K562 treated with DMSO at 1 percent for 12 hours (cell line): Measurements from ENCODE around the gene OR5W2. TPM values are rescaled to one million over a fixed set of nuclear protein-coding genes. Genes with fewer than 3 reads are reported as not detected.

Experiments used
- total RNA-seq: library from RNA; unstranded; fragments of 300-600 nt; gene quantifications from 2 replicates; pipeline ENCODE4 v1.2.3, GENCODE V29; 2022; ENCODE audit not compliant: insufficient read depth

OR5W2 gene
- not detected in 2 replicates for total RNA-seq

DNA sequence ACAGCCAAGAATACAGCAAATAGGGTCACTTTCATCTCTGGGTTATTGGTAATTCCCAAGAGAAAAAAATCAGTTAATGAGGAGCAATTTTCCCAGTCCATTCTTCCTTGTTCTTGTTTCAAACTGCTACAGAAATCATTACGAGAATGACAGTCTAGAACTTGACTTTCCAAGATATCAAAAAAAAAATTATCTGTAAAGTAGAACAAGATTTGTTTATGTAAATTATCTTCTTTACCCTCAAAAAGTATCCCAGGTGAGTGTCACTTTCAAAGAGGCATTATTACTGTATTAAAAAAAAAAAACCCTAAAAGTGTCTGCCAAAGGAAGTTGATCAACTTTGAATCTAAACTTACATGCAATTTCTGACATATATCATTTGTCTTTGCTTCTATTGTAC, at the start of gene OR5W2:
Gene OR5W2 (minus strand): TSS at position 101 of the 400 bp plus-strand sequence. CDS start 0 bp downstream, at position 101.

DNA sequence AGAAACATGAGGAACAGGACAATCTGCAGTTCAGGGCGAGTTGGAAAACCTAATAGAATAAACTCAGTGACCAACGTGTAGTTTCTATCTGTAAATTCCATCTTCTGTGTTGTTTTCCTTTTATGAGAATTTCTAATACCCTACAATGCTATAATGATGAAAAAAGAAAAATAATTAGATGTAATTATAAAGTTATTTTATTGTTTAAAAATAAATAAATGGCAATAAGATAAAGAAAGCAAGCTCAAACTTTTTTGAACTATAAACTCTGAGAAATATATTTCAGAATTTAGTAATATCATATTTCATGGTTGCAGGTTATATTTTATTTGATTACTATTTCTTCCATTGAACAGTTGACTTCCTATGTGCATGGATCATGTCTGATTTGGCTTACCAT, 21.9 kb upstream of the OR5W2 start, which contains the start of gene OR5I1:
Gene OR5I1 (minus strand): TSS at position 101 of the 400 bp plus-strand sequence. CDS start 0 bp downstream, at position 101.

DNA sequence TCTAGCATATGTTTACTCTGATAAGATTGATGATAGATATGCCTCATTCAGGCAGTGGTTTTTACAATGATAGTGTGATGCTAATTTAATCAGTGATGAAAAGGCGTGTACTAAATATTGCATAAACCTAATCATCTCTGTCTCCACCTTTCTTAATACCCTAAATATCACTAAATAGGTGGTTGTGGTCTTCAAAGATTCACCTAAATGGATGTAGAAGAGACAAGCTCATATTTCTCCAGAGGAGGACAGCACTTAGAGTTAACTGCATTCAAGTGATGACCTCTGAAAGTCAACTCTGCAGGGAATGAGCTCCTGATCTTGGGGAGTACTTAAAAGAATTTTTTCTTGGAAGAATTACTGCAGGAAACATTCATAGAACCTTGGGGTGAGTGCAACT, 31.4 kb downstream of the OR5W2 start, which contains the start of gene TRIM51:
Gene TRIM51 (plus strand): TSS at position 301 of the 400 bp plus-strand sequence. CDS start 2,132 bp downstream, outside the sequence.

Other genes with a start within 250 kb of the OR5W2 start
- not detected in 2 replicates for gene OR5D13, start 141.1 kb downstream of the OR5W2 start, total RNA-seq
- not detected in 2 replicates for gene OR5D14, start 119.0 kb downstream of the OR5W2 start, total RNA-seq
- gene OR5L1, start 103.2 kb downstream of the OR5W2 start, total RNA-seq = not detected in 2 replicates
- gene OR5D18, start 95.0 kb downstream of the OR5W2 start, total RNA-seq = not detected in 2 replicates
- not detected in 2 replicates for gene OR5L2, start 87.4 kb downstream of the OR5W2 start, total RNA-seq
- not detected in 2 replicates for gene OR5D16, start 75.8 kb downstream of the OR5W2 start, total RNA-seq
- not detected in 2 replicates for gene TRIM51, start 31.3 kb downstream of the OR5W2 start, total RNA-seq
- gene OR5I1, start 21.8 kb upstream of the OR5W2 start, total RNA-seq = not detected in 2 replicates
- gene OR10AG1, start 55.4 kb upstream of the OR5W2 start, total RNA-seq = not detected in 2 replicates
- gene OR5F1, start 80.0 kb upstream of the OR5W2 start, total RNA-seq = not detected in 2 replicates
- not detected in 2 replicates for gene OR5AS1, start 113.1 kb upstream of the OR5W2 start, total RNA-seq
- gene OR8I2, start 178.7 kb upstream of the OR5W2 start, total RNA-seq = not detected in 2 replicates
- not detected in 2 replicates for gene OR8H2, start 189.1 kb upstream of the OR5W2 start, total RNA-seq
- not detected in 2 replicates for gene OR8H3, start 207.8 kb upstream of the OR5W2 start, total RNA-seq
- not detected in 2 replicates for gene OR8J3, start 225.6 kb upstream of the OR5W2 start, total RNA-seq
- not detected in 2 replicates for gene OR8K5, start 245.7 kb upstream of the OR5W2 start, total RNA-seq